Jurkat, Clone E6-1 (cell line): Measurements from ENCODE around the gene FOXN1.

Source experiments
- DNase-seq: peaks from one replicate; pipeline ENCODE4 v3.0.0-alpha.2; 2011; ENCODE audit warnings: low read depth, low spot score
- H3K4me3 ChIP-seq: 2 replicates; pipeline ENCODE4 v1.5.1; 2011; ENCODE audit warnings: mild to moderate bottlenecking, low read length, control low read depth, moderate library complexity

FOXN1 gene

GRCh38 chr17:28537219-28537610, 31.1 kb downstream of the FOXN1 start:
- DNase-seq, result no peak

GRCh38 chr17:28538296-28538895, 32.2 kb downstream of the FOXN1 start:
- H3K4me3 ChIP-seq, result no peak overlapping the region
- DNase-seq, result no peak

More at GRCh38 chr17:28537219-28537610, 31.1 kb downstream of the FOXN1 start:
- no peak overlapping the region for H3K4me3 ChIP-seq

GRCh38 chr17:28540231-28540630, 34.1 kb downstream of the FOXN1 start:
- no peak for DNase-seq
- no peak overlapping the region for H3K4me3 ChIP-seq

- H3K4me3 ChIP-seq, result no peak overlapping the region
- no peak for DNase-seq
Observed at GRCh38 chr17:28541439-28541838, 35.3 kb downstream of the FOXN1 start.

GRCh38 chr17:28544402-28545140, 38.4 kb downstream of the FOXN1 start:
- DNase-seq, result no peak
- no peak overlapping the region for H3K4me3 ChIP-seq

- H3K4me3 ChIP-seq, result no peak overlapping the region
- no peak for DNase-seq
Observed at GRCh38 chr17:28545141-28545503, 39.0 kb downstream of the FOXN1 start.

GRCh38 chr17:28545787-28546415, 39.8 kb downstream of the FOXN1 start:
- no peak overlapping the region for H3K4me3 ChIP-seq
- no peak for DNase-seq

- no peak for DNase-seq
- no peak overlapping the region for H3K4me3 ChIP-seq
Observed at GRCh38 chr17:28547096-28547622, 41.0 kb downstream of the FOXN1 start.

GRCh38 chr17:28547623-28548416, 41.7 kb downstream of the FOXN1 start:
- H3K4me3 ChIP-seq, result no peak overlapping the region
- peak; percentile 45 for DNase-seq

- H3K4me3 ChIP-seq, result no peak overlapping the region
- DNase-seq, result no peak
Observed at GRCh38 chr17:28548417-28549130, 42.4 kb downstream of the FOXN1 start.

GRCh38 chr17:28549236-28550132, 43.3 kb downstream of the FOXN1 start:
- DNase-seq, result peak; percentile 19
- no peak overlapping the region for H3K4me3 ChIP-seq

GRCh38 chr17:28550858-28551257, 44.7 kb downstream of the FOXN1 start:
- no peak overlapping the region for H3K4me3 ChIP-seq
- no peak for DNase-seq

- peak overlapping the region; percentile 60 for H3K4me3 ChIP-seq
- no peak for DNase-seq
Observed at GRCh38 chr17:28551421-28552175, 45.5 kb downstream of the FOXN1 start.

GRCh38 chr17:28552176-28552999, 46.2 kb downstream of the FOXN1 start, which contains the start of gene UNC119:
UNC119 (minus strand) TSS chr17:28552624; CDS start chr17:28552557, 67 bp downstream.
- peak within 1 kb of the TSS; percentile 60 for H3K4me3 ChIP-seq

GRCh38 chr17:28553000-28553505, 46.9 kb downstream of the FOXN1 start:
- no peak for DNase-seq
- peak overlapping the region; percentile 18; the same call in 1 of the 2 replicates for H3K4me3 ChIP-seq

More at GRCh38 chr17:28552176-28552999, 46.2 kb downstream of the FOXN1 start, which contains the start of gene UNC119:
- peak; percentile 53 for DNase-seq

GRCh38 chr17:28554565-28554964, 48.4 kb downstream of the FOXN1 start:
- no peak overlapping the region for H3K4me3 ChIP-seq
- DNase-seq, result no peak
